ENCODE data around the gene PRKAR1B.

DNA sequence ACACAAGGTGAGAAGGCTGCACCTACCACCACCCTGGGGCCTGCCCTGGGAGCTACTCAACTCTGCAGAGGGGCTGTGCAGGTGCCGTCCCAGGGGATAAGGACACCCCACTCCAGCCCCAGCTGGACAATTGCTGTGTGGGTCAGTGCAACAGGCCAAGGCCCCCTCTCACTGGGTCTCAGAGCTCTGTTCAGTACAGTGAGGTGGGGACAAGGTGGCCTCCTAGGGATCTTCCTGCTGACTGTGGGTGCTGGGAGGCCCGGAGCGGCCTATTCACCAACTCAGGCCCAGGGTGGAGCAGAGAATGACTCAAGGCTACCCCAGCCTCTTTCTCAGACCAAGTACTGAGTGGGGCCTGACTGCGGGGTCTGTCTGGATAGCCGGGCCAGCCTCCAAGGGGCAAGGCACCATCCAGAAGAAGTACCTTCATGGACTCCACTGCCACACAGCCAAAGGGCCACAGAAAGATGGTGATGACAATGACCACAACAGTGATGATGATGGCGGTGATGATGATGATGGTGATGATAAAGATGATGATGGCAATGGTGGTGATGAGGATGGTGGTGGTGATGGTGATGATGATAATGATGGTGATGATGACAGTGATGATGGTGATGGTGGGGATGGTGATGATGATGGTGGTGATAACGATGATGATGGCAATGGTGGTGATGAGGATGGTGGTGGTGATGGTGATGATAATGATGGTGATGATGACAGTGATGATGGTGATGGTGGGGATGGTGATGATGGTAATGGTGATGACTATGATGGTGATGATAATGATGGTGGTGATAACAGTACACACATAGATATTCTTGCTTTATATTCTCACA is 60.4 kb downstream of the PRKAR1B start:
- TF ChIP-seq, protein P1, sequence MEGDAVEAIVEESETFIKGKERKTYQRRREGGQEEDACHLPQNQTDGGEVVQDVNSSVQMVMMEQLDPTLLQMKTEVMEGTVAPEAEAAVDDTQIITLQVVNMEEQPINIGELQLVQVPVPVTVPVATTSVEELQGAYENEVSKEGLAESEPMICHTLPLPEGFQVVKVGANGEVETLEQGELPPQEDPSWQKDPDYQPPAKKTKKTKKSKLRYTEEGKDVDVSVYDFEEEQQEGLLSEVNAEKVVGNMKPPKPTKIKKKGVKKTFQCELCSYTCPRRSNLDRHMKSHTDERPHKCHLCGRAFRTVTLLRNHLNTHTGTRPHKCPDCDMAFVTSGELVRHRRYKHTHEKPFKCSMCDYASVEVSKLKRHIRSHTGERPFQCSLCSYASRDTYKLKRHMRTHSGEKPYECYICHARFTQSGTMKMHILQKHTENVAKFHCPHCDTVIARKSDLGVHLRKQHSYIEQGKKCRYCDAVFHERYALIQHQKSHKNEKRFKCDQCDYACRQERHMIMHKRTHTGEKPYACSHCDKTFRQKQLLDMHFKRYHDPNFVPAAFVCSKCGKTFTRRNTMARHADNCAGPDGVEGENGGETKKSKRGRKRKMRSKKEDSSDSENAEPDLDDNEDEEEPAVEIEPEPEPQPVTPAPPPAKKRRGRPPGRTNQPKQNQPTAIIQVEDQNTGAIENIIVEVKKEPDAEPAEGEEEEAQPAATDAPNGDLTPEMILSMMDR (IDR thresholded peaks at IDR 0.05 in 4 of 5, conservative IDR thresholded peaks at IDR 0.05 in 1 of 5) = no peak
- TF ChIP-seq POLR2A (IDR thresholded peaks at IDR 0.05) = no peak

Data from gastrocnemius medialis (tissue), 4 donors.